ENCODE results near the gene BUD31.

BUD31 gene

DNA sequence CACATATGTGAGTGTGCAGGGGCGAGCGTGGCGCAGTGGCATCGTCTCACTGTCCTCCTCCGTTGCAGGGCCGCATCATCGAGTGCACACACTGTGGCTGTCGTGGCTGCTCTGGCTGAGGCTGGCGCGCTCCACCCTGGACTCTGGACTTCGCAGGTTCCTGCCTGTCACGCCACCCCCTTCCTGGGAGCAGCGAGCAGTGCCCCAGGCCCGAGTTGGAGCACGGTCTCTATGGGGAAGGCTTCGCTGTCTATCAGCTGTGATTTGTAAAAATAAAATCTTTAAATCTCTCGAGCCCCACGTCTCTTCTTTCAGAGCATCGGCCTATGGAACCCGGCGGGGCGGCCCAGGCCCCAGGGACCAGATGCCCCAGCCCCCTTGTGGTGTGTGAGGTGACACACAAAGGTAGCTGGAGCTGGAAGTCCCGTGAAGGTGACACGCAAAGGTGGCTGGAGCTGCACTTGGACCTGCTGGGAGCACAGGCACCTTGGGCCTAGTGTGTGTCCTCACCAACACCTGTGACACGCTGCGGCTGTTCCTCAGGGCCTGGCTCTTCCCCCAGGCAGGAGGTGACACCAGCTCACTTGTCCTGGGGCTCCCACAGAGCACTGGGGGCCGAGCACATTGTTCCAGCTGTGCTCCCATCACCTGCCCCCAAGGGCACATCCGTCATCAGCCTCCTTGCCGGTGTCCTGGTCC, 10.7 kb downstream of the BUD31 start:
- Histone ChIP-seq H3K18ac (ENCODE audit: low read length) (no peak overlapping the region), H3K4me3 (ENCODE audit: low read length) (no peak overlapping the region), H4K8ac (ENCODE audit: low read depth, low read length) (no peak overlapping the region), H3K79me2 (ENCODE audit: control insufficient read depth, insufficient read depth, low read length) (no peaks in the 10 kb centered on the region), H3K36me3 (ENCODE audit: control insufficient read depth, insufficient read depth, low read length) (peaks cover 22% of the 10 kb centered on the region), H3K4me2 (ENCODE audit: low read length) (no peak overlapping the region), H2BK120ac (ENCODE audit: low read depth, low read length) (no peak overlapping the region), H2AK5ac (ENCODE audit: low read length) (no peak overlapping the region), H4K5ac (ENCODE audit: low read length) (no peak overlapping the region), H2BK5ac (ENCODE audit: low read length) (no peak overlapping the region), H3K79me1 (ENCODE audit: low read length) (no peaks in the 10 kb centered on the region), H3K4me1 (ENCODE audit: control insufficient read depth, low read depth, low read length) (no peaks in the 10 kb centered on the region), H3K23ac (ENCODE audit: low read length) (no peak overlapping the region), H3K9ac (ENCODE audit: low read length) (no peak overlapping the region), H3K27ac (ENCODE audit: low read depth, low read length) (no peak overlapping the region), H3K27me3 (ENCODE audit: insufficient read depth, low read length, poor library complexity) (no peaks in the 10 kb centered on the region), H3K4ac (ENCODE audit: low read depth, low read length) (no peak overlapping the region), H2BK15ac (replicated peaks; ENCODE audit: low read depth) (no peak overlapping the region), H3K56ac (ENCODE audit: low read length) (no peak overlapping the region)
- WGBS (ENCODE audit: extremely low coverage, insufficient coverage, low lambda C conversion rate) = no CpG with 5 or more reads among the region's 29 CpGs
- DNase-seq = no peak

- Histone ChIP-seq H3K23ac (ENCODE audit: low read length) (no peak overlapping the region), H3K4me3 (ENCODE audit: low read length) (no peak overlapping the region), H3K36me3 (ENCODE audit: control insufficient read depth, insufficient read depth, low read length) (peaks cover 23% of the 10 kb centered on the region), H2BK15ac (replicated peaks; ENCODE audit: low read depth) (no peak overlapping the region), H3K79me2 (ENCODE audit: control insufficient read depth, insufficient read depth, low read length) (no peaks in the 10 kb centered on the region), H3K79me1 (ENCODE audit: low read length) (no peaks in the 10 kb centered on the region), H3K27me3 (ENCODE audit: insufficient read depth, low read length, poor library complexity) (no peaks in the 10 kb centered on the region), H3K4ac (ENCODE audit: low read depth, low read length) (no peak overlapping the region), H2BK120ac (ENCODE audit: low read depth, low read length) (no peak overlapping the region), H2AK5ac (ENCODE audit: low read length) (no peak overlapping the region), H3K27ac (ENCODE audit: low read depth, low read length) (no peak overlapping the region), H3K56ac (ENCODE audit: low read length) (no peak overlapping the region), H4K8ac (ENCODE audit: low read depth, low read length) (no peak overlapping the region), H4K5ac (ENCODE audit: low read length) (no peak overlapping the region), H2BK5ac (ENCODE audit: low read length) (no peak overlapping the region), H3K4me1 (ENCODE audit: control insufficient read depth, low read depth, low read length) (no peaks in the 10 kb centered on the region), H3K4me2 (ENCODE audit: low read length) (no peak overlapping the region), H3K18ac (ENCODE audit: low read length) (no peak overlapping the region), H3K9ac (ENCODE audit: low read length) (no peak overlapping the region)
- no peak for DNase-seq
- WGBS (ENCODE audit: extremely low coverage, insufficient coverage, low lambda C conversion rate) = no CpG with 5 or more reads among the region's 5 CpGs
These were observed 11.4 kb downstream of the BUD31 start for GRCh38 chr7:99420213-99420612.

DNA sequence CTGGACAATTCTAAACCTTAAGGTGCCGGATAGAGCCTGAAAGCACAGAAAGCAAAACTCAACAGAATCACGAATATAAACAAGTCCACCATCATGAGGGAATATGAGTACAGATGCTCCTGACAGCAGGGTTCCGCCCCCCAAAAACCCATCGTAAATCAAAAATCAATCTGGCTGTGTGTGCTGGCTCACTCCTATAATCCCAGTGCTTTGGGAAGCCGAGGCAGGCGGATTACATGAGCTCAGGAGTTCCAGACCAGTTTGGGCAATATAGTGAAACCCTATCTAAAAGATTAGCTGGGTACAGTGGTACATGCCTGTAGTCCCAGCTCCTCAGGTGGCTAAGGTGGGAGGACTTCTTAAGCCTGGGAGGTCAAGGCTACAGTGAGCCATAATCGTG, 12.2 kb downstream of the BUD31 start:
- no peaks in the 10 kb centered on the region for H3K27me3 ChIP-seq (ENCODE audit: insufficient read depth, low read length, poor library complexity)

GRCh38 chr7:99422186-99422585, 13.4 kb downstream of the BUD31 start:
- no peak for DNase-seq
- H2BK15ac ChIP-seq (replicated peaks; ENCODE audit: low read depth) = no peak overlapping the region
- no peaks in the 10 kb centered on the region for H3K79me1 ChIP-seq (ENCODE audit: low read length)
- no peak overlapping the region for H3K56ac ChIP-seq (ENCODE audit: low read length)
- no peak overlapping the region for H3K4me2 ChIP-seq (ENCODE audit: low read length)
- no peak overlapping the region for H2BK120ac ChIP-seq (ENCODE audit: low read depth, low read length)
- H2AK5ac ChIP-seq (ENCODE audit: low read length) = no peak overlapping the region
- H3K18ac ChIP-seq (ENCODE audit: low read length) = no peak overlapping the region
- H2BK5ac ChIP-seq (ENCODE audit: low read length) = no peak overlapping the region
- H3K36me3 ChIP-seq (ENCODE audit: control insufficient read depth, insufficient read depth, low read length) = peaks cover 24% of the 10 kb centered on the region
- H3K4me3 ChIP-seq (ENCODE audit: low read length) = no peak overlapping the region
- no peaks in the 10 kb centered on the region for H3K79me2 ChIP-seq (ENCODE audit: control insufficient read depth, insufficient read depth, low read length)
- no peak overlapping the region for H3K9ac ChIP-seq (ENCODE audit: low read length)
- no peak overlapping the region for H3K23ac ChIP-seq (ENCODE audit: low read length)
- no peaks in the 10 kb centered on the region for H3K27me3 ChIP-seq (ENCODE audit: insufficient read depth, low read length, poor library complexity)
- WGBS (ENCODE audit: extremely low coverage, insufficient coverage, low lambda C conversion rate) = no CpG with 5 or more reads among the region's 11 CpGs
- H4K5ac ChIP-seq (ENCODE audit: low read length) = no peak overlapping the region
- H3K27ac ChIP-seq (ENCODE audit: low read depth, low read length) = no peak overlapping the region
- H4K8ac ChIP-seq (ENCODE audit: low read depth, low read length) = no peak overlapping the region
- no peaks in the 10 kb centered on the region for H3K4me1 ChIP-seq (ENCODE audit: control insufficient read depth, low read depth, low read length)
- no peak overlapping the region for H3K4ac ChIP-seq (ENCODE audit: low read depth, low read length)

More for the DNA sequence above, 12.2 kb downstream of the BUD31 start:
- Histone ChIP-seq H3K27ac (ENCODE audit: low read depth, low read length) (no peak overlapping the region), H3K4me3 (ENCODE audit: low read length) (no peak overlapping the region), H3K79me1 (ENCODE audit: low read length) (no peaks in the 10 kb centered on the region), H3K9ac (ENCODE audit: low read length) (no peak overlapping the region), H3K4me2 (ENCODE audit: low read length) (no peak overlapping the region), H2BK15ac (replicated peaks; ENCODE audit: low read depth) (no peak overlapping the region), H3K56ac (ENCODE audit: low read length) (no peak overlapping the region), H2AK5ac (ENCODE audit: low read length) (no peak overlapping the region), H3K4me1 (ENCODE audit: control insufficient read depth, low read depth, low read length) (no peaks in the 10 kb centered on the region), H4K8ac (ENCODE audit: low read depth, low read length) (no peak overlapping the region), H2BK120ac (ENCODE audit: low read depth, low read length) (no peak overlapping the region), H3K36me3 (ENCODE audit: control insufficient read depth, insufficient read depth, low read length) (peaks cover 24% of the 10 kb centered on the region), H3K79me2 (ENCODE audit: control insufficient read depth, insufficient read depth, low read length) (no peaks in the 10 kb centered on the region), H4K5ac (ENCODE audit: low read length) (no peak overlapping the region), H2BK5ac (ENCODE audit: low read length) (no peak overlapping the region), H3K18ac (ENCODE audit: low read length) (no peak overlapping the region), H3K23ac (ENCODE audit: low read length) (no peak overlapping the region), H3K4ac (ENCODE audit: low read depth, low read length) (no peak overlapping the region)
- no peak for DNase-seq
- WGBS (ENCODE audit: extremely low coverage, insufficient coverage, low lambda C conversion rate) = no CpG with 5 or more reads among the region's 7 CpGs

DNA sequence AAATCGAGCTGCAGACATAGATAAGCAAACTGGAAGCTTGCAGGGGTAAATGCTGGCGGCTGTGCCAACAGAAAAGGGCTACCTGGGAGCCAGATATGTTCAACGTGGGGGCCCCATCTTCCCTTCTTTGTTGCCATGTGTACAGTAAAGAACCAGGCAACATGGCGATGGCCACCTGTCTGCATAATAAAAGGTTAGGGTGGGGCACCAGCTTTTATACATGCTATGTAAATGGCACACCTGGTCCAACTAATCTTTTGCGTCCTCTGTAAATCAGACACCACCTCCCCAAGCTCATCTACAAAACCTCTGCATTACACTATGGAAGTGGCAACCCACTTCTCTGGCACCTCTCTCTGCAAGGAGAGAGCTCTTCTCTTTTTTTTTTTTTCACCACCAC, 13.9 kb downstream of the BUD31 start:
- no peak overlapping the region for H3K23ac ChIP-seq (ENCODE audit: low read length)
- DNase-seq = no peak
- no peak overlapping the region for H3K9ac ChIP-seq (ENCODE audit: low read length)
- H3K79me1 ChIP-seq (ENCODE audit: low read length) = no peaks in the 10 kb centered on the region
- no CpG with 5 or more reads among the region's 5 CpGs for WGBS (ENCODE audit: extremely low coverage, insufficient coverage, low lambda C conversion rate)
- H4K8ac ChIP-seq (ENCODE audit: low read depth, low read length) = no peak overlapping the region
- no peaks in the 10 kb centered on the region for H3K79me2 ChIP-seq (ENCODE audit: control insufficient read depth, insufficient read depth, low read length)
- H2BK15ac ChIP-seq (replicated peaks; ENCODE audit: low read depth) = no peak overlapping the region
- H3K36me3 ChIP-seq (ENCODE audit: control insufficient read depth, insufficient read depth, low read length) = peaks cover 22% of the 10 kb centered on the region
- H2AK5ac ChIP-seq (ENCODE audit: low read length) = no peak overlapping the region
- H2BK120ac ChIP-seq (ENCODE audit: low read depth, low read length) = no peak overlapping the region
- no peak overlapping the region for H3K18ac ChIP-seq (ENCODE audit: low read length)
- no peak overlapping the region for H3K4ac ChIP-seq (ENCODE audit: low read depth, low read length)
- H3K4me1 ChIP-seq (ENCODE audit: control insufficient read depth, low read depth, low read length) = no peaks in the 10 kb centered on the region
- no peak overlapping the region for H3K56ac ChIP-seq (ENCODE audit: low read length)
- no peak overlapping the region for H3K4me2 ChIP-seq (ENCODE audit: low read length)
- no peak overlapping the region for H4K5ac ChIP-seq (ENCODE audit: low read length)
- no peak overlapping the region for H3K27ac ChIP-seq (ENCODE audit: low read depth, low read length)
- no peak overlapping the region for H3K4me3 ChIP-seq (ENCODE audit: low read length)
- no peaks in the 10 kb centered on the region for H3K27me3 ChIP-seq (ENCODE audit: insufficient read depth, low read length, poor library complexity)
- H2BK5ac ChIP-seq (ENCODE audit: low read length) = no peak overlapping the region

Data from mesendoderm (in vitro differentiated cells).